GM11168 (cell line): ENCODE measurements around the gene ATXN1.

Experiments
- in situ Hi-C: fragments of 300-500 bp; cut with MboI; formaldehyde crosslinking; loops from one replicate; pipeline ENCODE4 v1.12.0; 2022; ENCODE audit warnings: low sequenced_read_pairs; ENCODE audit not compliant: unreplicated experiment

ATXN1 gene

GRCh38 chr6:16493802-16494201 lies 267.5 kb downstream of the ATXN1 start:
- in situ Hi-C loops: no loop called here

- in situ Hi-C loops: no loop called here
Observed at GRCh38 chr6:16493112-16493511, 268.1 kb downstream of the ATXN1 start.

- in situ Hi-C loops: no loop called here
Observed at GRCh38 chr6:16491666-16492313, 269.5 kb downstream of the ATXN1 start.

GRCh38 chr6:16490616-16491015 lies 270.6 kb downstream of the ATXN1 start:
- in situ Hi-C loops: no loop called here

- in situ Hi-C loops: no loop called here
Observed at GRCh38 chr6:16488813-16489212, 272.4 kb downstream of the ATXN1 start.

- in situ Hi-C loops: no loop called here
Observed at GRCh38 chr6:16487996-16488674, 273.1 kb downstream of the ATXN1 start.

- in situ Hi-C loops: no loop called here
Observed at GRCh38 chr6:16486661-16487060, 274.6 kb downstream of the ATXN1 start.

- in situ Hi-C loops: no loop called here
Observed at GRCh38 chr6:16483315-16483875, 277.9 kb downstream of the ATXN1 start.

GRCh38 chr6:16482702-16483314 lies 278.5 kb downstream of the ATXN1 start:
- in situ Hi-C loops: no loop called here

GRCh38 chr6:16481697-16482399 lies 279.4 kb downstream of the ATXN1 start:
- in situ Hi-C loops: no loop called here

GRCh38 chr6:16480763-16481560 lies 280.3 kb downstream of the ATXN1 start:
- in situ Hi-C loops: no loop called here

GRCh38 chr6:16477367-16478149 lies 283.7 kb downstream of the ATXN1 start:
- in situ Hi-C loops: loop anchor here (10.0 kb wide), 1 partner anchor 143 kb away; no protein-coding TSS in a partner anchor

- in situ Hi-C loops: loop anchor here (10.0 kb wide), 1 partner anchor 142 kb away; no protein-coding TSS in a partner anchor
Observed at GRCh38 chr6:16476861-16477260, 284.4 kb downstream of the ATXN1 start.

GRCh38 chr6:16475494-16475781 lies 285.8 kb downstream of the ATXN1 start:
- in situ Hi-C loops: loop anchor here (10.0 kb wide), 1 partner anchor 141 kb away; no protein-coding TSS in a partner anchor

- in situ Hi-C loops: loop anchor here (10.0 kb wide), 1 partner anchor 140 kb away; no protein-coding TSS in a partner anchor
Observed at GRCh38 chr6:16474772-16475493, 286.3 kb downstream of the ATXN1 start.

GRCh38 chr6:16473908-16474771 lies 287.1 kb downstream of the ATXN1 start:
- in situ Hi-C loops: loop anchor here (10.0 kb wide), 1 partner anchor 139 kb away; no protein-coding TSS in a partner anchor

- in situ Hi-C loops: loop anchor here (10.0 kb wide), 1 partner anchor 139 kb away; no protein-coding TSS in a partner anchor
Observed at GRCh38 chr6:16473184-16473907, 287.9 kb downstream of the ATXN1 start.
